ENCODE measurements around the gene GSDMA.

GSDMA gene

DNA sequence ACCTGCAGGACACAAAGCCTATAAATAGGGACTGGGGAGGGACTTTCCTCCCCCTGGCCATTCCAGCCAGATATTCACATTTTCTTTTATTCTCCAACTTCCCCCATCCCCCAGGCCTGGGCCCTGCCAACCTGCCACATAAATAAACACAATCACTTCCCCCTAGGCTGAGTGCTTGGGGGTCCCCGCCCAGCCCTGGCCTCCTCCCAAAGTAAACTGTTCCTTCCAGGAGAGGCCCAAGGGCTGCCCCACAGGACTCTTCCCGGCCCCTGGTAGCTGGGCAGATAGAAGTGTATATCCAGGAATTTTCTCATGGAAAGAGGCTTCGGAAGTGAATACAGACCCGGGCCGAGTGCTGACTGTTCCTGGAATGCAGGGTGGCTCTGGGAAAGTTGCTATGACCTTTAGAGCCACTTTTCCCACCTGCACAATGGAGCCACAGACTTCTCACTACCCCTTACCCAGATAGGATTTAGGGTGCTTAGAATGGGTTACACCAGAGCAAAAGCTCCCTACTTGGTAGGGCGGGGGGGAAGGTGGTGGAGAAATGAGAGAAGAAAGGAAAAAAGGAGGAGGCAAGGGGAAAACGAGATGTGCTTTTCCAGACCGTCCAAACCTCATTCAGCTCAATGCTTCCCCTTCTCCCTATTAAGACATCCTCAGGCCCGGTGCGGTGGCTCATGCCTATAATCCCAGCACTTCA, 60.9 kb downstream of the GSDMA start:
- peak; percentile 65 for DNase-seq

DNA sequence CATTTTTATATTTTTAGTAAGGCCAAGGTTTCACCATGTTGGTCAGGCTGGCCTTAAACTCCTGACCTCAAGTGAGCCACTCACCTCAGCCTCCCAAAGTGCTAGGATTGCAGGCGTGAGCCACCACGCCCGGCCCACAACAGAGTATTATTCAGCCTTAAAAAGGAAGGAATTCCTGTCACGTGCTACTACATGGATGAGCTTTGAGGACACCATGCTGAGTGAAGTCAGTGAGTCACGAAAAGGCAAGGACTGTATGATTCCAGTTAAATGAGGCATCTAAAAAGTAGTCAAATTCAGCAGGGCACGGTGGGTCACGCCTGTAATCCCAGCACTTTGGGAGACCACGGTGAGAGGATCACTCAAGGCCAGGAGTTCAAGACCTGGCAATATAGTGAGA, 62.1 kb downstream of the GSDMA start:
- no peak for DNase-seq

DNA sequence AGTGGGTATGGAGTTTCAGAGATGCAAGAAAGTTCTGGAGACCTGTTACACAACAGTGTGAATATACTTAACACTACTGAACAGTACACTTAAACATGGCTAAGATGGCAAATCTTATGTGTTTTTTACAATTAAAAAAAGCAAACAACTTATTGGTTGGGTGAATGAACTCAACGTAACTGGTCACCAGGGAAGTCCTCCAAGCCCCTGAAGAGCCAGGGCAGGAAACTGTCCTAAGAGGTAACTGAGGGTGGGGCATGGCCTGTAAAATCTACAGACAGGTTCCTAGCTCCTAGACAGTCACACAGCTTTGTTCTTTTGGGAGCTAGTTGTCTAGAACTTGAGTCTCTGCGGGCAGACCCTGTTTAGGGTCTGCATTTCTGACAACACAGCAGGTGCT, 62.8 kb downstream of the GSDMA start:
- DNase-seq = no peak

DNA sequence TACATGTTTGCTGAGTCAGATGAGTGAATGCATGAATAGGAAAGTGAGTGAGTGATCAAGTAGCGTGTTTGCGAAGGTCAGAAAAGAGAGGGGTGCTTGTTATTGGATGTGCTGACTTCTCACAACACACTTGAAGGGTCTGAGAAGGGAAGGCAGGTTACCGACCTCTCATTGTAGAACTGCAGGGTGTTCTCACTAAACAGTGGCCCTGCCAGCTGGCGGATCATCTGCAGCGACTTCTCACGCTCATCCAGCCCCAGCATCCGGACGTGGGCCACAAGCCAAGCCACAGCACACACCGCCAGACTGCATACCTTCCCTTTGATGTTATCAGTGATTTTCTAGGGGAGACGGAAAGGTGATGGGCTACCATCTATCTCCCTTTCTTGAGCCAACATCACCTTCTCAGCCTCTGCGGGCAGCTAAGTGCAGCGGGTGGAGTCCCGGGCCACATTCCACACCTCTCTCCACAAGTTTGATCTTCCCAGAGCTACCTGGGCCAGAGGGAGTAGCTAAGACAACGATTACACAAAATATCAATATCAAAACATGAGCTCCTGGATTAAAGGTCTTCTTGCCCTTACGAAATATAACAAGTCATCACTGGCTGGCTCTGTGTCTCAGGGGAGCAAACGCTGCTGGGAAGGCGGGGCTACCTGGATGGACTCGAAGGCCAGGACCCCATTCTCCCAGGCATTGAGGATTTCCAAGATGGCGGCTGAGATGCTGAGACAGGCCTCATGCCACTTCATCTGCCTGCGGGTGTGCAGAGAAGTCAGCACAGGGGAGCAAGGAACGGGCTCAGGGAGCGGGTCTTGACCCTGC, 63.4 kb downstream of the GSDMA start:
- peak; percentile 41 for DNase-seq

DNA sequence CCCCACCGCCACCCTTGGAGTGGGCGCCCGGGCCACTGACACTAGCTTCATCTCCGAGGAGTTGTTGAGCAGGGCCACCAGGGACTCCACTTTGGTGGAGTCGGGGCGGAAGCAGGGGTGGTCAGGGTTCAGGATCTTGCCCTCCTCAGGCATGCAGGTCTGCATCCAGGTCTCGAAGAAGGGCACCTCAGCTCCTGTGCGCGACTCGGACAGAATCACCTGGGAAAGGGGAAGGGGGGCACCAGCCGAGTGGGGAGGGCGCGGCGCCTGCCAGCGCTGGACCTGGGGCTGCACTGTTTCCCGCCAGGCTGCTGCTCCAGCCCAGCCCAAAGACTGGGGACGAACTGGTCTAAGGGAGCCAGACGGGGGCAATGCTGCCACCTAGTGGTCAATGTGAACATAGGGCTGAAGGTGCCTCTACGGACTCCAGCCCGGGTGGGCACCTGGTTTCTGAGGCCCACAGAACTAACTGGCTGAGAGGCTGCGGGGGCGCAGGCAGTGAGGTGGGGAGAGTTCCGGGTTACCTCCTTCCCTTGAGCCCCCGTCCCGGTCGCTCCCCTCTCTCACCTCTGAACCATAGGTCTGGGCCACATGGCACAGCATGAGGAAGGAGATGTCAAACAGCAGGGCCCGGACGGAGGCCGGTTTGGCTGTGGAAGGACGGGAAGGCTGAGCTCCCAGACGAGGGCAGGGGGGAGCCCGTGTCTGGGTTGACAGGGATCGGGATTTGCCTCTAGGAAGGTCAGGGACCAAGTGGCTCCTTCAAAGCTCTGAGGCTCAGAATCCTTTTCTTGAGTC, 64.2 kb downstream of the GSDMA start:
- peak; percentile 74 for DNase-seq
